Kidney (tissue), 14 donors: ENCODE results near the gene GIT1. TPM values are rescaled to one million over a fixed set of nuclear protein-coding genes. Genes with fewer than 3 reads are reported as not detected.

Experiments used
- DNase-seq, 5 donors: peaks; one replicate each; pipeline ENCODE4 v3.0.0-alpha.2; 2013 to 2020
- FAIRE-seq: peaks from 2 replicates; lab custom pipeline; 2012; peaks lifted over from hg19 to GRCh38; lab: Jason Lieb, UNC
- H3K27ac ChIP-seq, 2 donors: one replicate each; pipeline ENCODE4 v1.7.0; 2013; ENCODE audit warnings: low read depth in 2 of 2, low read length in 2 of 2, inconsistent platforms in 1 of 2
- H3K27me3 ChIP-seq: one replicate; pipeline ENCODE4 v1.7.1; 2013; ENCODE audit warnings: low read length, inconsistent platforms; ENCODE audit not compliant: control insufficient read depth, insufficient read depth
- H3K36me3 ChIP-seq, 3 donors: one replicate each; pipeline versions ENCODE4 v1.7.0 to v1.7.1; 2013; ENCODE audit warnings: low read length in 3 of 3, control low read depth in 1 of 3, inconsistent platforms in 1 of 3; ENCODE audit not compliant: insufficient read depth in 3 of 3, control insufficient read depth in 2 of 3
- H3K4me1 ChIP-seq, 3 donors: one replicate each; pipeline versions ENCODE4 v1.7.0 to v1.7.1; 2013; ENCODE audit warnings: low read length in 3 of 3, inconsistent platforms in 1 of 3, low read depth in 1 of 3; ENCODE audit not compliant: control insufficient read depth in 2 of 3, insufficient read depth in 2 of 3
- H3K4me3 ChIP-seq, 3 donors: one replicate each; pipeline versions ENCODE4 v1.7.0 to v1.8.1; 2013; ENCODE audit warnings: low read length in 3 of 3, control low read depth in 1 of 3, inconsistent platforms in 1 of 3
- H3K9ac ChIP-seq, 3 donors: one replicate each; pipeline versions ENCODE4 v1.7.0 to v1.7.1; 2013; ENCODE audit warnings: low read length in 3 of 3, control low read depth in 1 of 3, inconsistent platforms in 1 of 3
- H3K9me3 ChIP-seq, 3 donors: one replicate each; pipeline versions ENCODE4 v1.7.0 to v1.7.1; 2013; ENCODE audit warnings: low read length in 3 of 3, control low read depth in 1 of 3, inconsistent platforms in 1 of 3; ENCODE audit not compliant: control insufficient read depth in 2 of 3, insufficient read depth in 1 of 3
- intact Hi-C: fragments of 100-400 bp; cut with DNase I; formaldehyde crosslinking; loops from one replicate; pipeline ENCODE4 v1.11.1; 2022
- polyA plus RNA-seq: library from polyadenylated mRNA; stranded (reverse); fragments of 350-450 nt; fragmentation: Illumina TruSeq; extraction: RNeasy Lipid Tissue Mini Kit (QIAGEN cat#74804); gene quantifications from one replicate; pipeline ENCODE4 v1.2.3, GENCODE V29; 2014; ENCODE audit warnings: low read depth, low replicate concordance; ENCODE audit not compliant: insufficient read depth
- total RNA-seq: library from RNA; stranded (reverse); fragmentation: NEBNext Ultra II Directional; extraction: Animal tissue kit (Norgen Biotek cat#: 25700); gene quantifications from one replicate; pipeline ENCODE4 v1.2.1, GENCODE V29; 2021
- TF ChIP-seq, protein P1 (sequence below): IDR thresholded peaks from 3 replicates; pipeline ENCODE4 v1.5.1; 2012; ENCODE audit warnings: mild to moderate bottlenecking, moderate library complexity, borderline replicate concordance; ENCODE audit not compliant: insufficient read depth; ENCODE audit errors: extremely low read depth
- donor health status: control.
- donor health status: control.
- donor health status: control.
- donor health status: control.
- donor health status: control.
- donor health status: DM: yes; HTN: yes; CAD: no.
- donor health status: Normal renal cell carcinoma (clear cell type).

Gene GIT1
- total and polyA plus RNA-seq, 2 donors from 2014 or later, result 21.4 to 41.9 TPM

DNA sequence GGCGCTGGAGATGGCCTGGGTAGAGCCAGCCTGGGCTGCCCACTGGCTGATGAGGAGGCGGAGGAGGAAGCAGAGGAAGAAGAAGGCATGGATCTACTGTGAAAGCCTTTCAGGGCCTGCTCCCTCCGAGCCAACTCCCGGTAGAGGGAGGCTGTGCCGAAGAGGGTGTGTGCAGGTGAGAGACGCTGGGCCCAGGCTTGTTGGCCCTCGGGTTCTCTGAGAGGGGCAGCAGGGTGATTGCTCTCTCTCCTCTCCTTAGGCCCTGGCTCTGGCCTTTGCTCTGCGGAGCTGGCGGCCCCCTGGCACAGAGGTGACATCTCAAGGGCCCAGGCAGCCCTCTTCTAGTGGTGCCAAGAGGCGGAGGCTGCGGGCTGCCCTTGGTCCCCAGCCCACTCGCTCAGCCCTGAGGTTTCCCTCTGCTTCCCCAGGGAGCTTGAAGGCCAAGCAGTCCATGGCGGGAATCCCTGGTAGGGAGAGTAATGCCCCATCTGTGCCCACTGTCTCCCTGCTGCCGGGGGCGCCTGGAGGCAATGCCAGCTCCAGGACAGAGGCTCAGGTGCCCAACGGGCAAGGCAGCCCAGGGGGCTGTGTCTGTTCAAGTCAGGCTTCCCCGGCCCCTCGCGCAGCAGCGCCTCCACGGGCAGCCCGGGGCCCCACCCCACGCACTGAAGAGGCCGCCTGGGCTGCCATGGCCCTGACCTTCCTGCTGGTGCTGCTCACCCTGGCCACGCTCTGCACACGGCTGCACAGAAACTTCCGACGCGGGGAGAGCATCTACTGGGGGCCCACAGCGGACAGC, 17.4 kb downstream of the GIT1 start:
- Histone ChIP-seq H3K27ac (no peak overlapping the region), H3K4me3 (no peak overlapping the region), H3K9ac (no peak overlapping the region), H3K27me3 (no peaks in the 10 kb centered on the region), H3K9me3 (no peaks in the 10 kb centered on the region), H3K36me3 (peaks cover 0 to 9% (median 4%) of the 10 kb centered on the region in 3 donors), H3K4me1 (peaks cover 0 to 12% (median 10%) of the 10 kb centered on the region in 3 donors)
- TF ChIP-seq, protein P1, sequence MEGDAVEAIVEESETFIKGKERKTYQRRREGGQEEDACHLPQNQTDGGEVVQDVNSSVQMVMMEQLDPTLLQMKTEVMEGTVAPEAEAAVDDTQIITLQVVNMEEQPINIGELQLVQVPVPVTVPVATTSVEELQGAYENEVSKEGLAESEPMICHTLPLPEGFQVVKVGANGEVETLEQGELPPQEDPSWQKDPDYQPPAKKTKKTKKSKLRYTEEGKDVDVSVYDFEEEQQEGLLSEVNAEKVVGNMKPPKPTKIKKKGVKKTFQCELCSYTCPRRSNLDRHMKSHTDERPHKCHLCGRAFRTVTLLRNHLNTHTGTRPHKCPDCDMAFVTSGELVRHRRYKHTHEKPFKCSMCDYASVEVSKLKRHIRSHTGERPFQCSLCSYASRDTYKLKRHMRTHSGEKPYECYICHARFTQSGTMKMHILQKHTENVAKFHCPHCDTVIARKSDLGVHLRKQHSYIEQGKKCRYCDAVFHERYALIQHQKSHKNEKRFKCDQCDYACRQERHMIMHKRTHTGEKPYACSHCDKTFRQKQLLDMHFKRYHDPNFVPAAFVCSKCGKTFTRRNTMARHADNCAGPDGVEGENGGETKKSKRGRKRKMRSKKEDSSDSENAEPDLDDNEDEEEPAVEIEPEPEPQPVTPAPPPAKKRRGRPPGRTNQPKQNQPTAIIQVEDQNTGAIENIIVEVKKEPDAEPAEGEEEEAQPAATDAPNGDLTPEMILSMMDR, result no peak
- FAIRE-seq (no peak), DNase-seq (peak in 1 of 5 donors; percentile 78)
- intact Hi-C loops, result no loop called here

DNA sequence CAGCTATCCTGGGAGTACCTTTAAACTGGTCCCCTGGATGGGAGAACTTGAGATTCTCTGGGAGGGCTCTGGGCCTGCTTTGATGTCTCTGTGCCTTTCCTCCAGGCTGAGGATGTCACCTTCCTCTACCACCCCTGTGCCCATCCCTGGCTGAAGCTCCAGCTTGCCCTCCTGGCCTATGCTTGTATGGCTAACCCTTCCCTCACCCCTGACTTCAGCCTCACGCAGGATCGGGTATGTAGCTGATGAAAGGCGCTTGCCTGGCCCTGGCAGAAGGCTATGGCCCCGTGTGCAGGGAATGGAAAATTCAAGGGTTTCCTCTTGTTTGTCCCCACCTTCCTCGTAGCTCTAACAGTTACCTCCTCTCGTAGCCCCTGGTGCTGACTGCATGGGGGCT, 18.0 kb downstream of the GIT1 start:
- Histone ChIP-seq H3K27me3 (no peaks in the 10 kb centered on the region), H3K4me1 (peaks cover 0 to 12% (median 10%) of the 10 kb centered on the region in 3 donors), H3K4me3 (no peak overlapping the region), H3K9me3 (no peaks in the 10 kb centered on the region), H3K36me3 (peaks cover 0 to 7% (median 4%) of the 10 kb centered on the region in 3 donors), H3K27ac (no peak overlapping the region), H3K9ac (no peak overlapping the region)
- TF ChIP-seq, protein P1, result no peak
- DNase-seq (no peak), FAIRE-seq (no peak)
- intact Hi-C loops, result no loop called here

DNA sequence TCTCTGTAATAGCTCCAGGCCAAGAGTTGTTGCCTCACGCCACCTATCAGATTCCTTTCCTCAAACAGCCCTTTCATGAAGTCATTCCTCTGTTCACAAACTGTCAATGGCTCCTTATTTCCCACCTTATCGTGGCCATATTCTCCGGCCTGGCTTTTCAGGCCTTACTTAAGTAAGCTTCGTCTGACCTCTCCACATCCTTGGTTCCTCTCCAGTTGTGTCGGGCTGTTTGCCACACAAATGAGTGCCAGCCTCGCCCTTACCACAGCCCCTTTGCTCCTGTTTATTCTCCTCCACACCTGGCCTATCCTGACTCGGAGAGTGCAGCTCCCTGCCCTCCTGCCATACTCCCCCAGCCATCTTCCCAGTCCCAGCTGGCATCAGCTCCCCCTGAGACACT, 18.9 kb downstream of the GIT1 start:
- TF ChIP-seq, protein P1, result no peak
- DNase-seq, result peak in 1 of 5 donors; percentile 35
- Histone ChIP-seq H3K27me3 (no peaks in the 10 kb centered on the region), H3K4me1 (peaks cover 0 to 12% (median 10%) of the 10 kb centered on the region in 3 donors), H3K27ac (no peak overlapping the region), H3K4me3 (no peak overlapping the region), H3K36me3 (no peaks in the 10 kb centered on the region), H3K9me3 (no peaks in the 10 kb centered on the region), H3K9ac (no peak overlapping the region)
- intact Hi-C loops, result no loop called here
- no peak for FAIRE-seq
